Endothelial cell of umbilical vein (primary cell): ENCODE data around the gene BCAR3. TPM values are rescaled to one million over a fixed set of nuclear protein-coding genes. Genes with fewer than 3 reads are reported as not detected.
"Not testable (repeated sequence)": the region's sequence is repeated elsewhere in the genome, so short reads cannot be mapped to it uniquely, and the experiment has no call there.

Source experiments
- BruUV-seq: library from RNA; stranded (reverse); fragments of 400-500 nt; replicated peaks from 2 replicates; lab custom pipeline; 2021; lab: Mats Ljungman, UMichigan
- CTCF ChIA-PET: fragments of 300-600, 350-600 bp; sonication (Branson Sonifier 250); formaldehyde crosslinking; loops from one replicate; lab custom pipeline; 2021; ENCODE audit warnings: antibody characterized with exemption, inconsistent platforms; lab: Charles Lee
- POLR2A ChIA-PET: fragments of 300-600, 350-600 bp; sonication (Branson Sonifier 250); formaldehyde crosslinking; loops from one replicate; lab custom pipeline; 2021; ENCODE audit warnings: antibody characterized with exemption, inconsistent platforms; lab: Charles Lee
- DNase-seq: peaks from one replicate; pipeline ENCODE4 v3.0.0-alpha.2; 2011; ENCODE audit warnings: low read depth, low spot score
- FAIRE-seq: peaks from 2 replicates; lab custom pipeline; 2011; peaks lifted over from hg19 to GRCh38; lab: Jason Lieb, UNC
- H2AFZ ChIP-seq: 2 replicates; pipeline ENCODE4 v1.6.0; 2012; ENCODE audit warnings: low read depth, low read length, control low read depth, inconsistent platforms
- H3K27ac ChIP-seq: 2 replicates; pipeline ENCODE4 v1.5.1; 2011; ENCODE audit warnings: low read depth, mild to moderate bottlenecking, control low read depth, low read length, moderate library complexity; ENCODE audit not compliant: insufficient read depth
- H3K27me3 ChIP-seq, 2 experiments: 2 replicates each; pipeline versions ENCODE4 v1.6.0 to v1.6.1; 2011; ENCODE audit warnings: low read length in 2 of 2, mixed read lengths in 1 of 2; ENCODE audit not compliant: control insufficient read depth in 2 of 2, insufficient read depth in 2 of 2
- H3K36me3 ChIP-seq, 2 experiments: 2 replicates in 1 of 2; 3 replicates in 1 of 2; pipeline ENCODE4 v1.5.1; 2011; ENCODE audit warnings: low read length in 2 of 2, mild to moderate bottlenecking in 1 of 2, moderate library complexity in 1 of 2; ENCODE audit not compliant: control insufficient read depth in 2 of 2, insufficient read depth in 2 of 2; ENCODE audit errors: extremely low read depth in 1 of 2
- H3K4me1 ChIP-seq: 3 replicates; pipeline ENCODE4 v1.5.1; 2011; ENCODE audit warnings: mild to moderate bottlenecking, low read length; ENCODE audit not compliant: control insufficient read depth, insufficient read depth; ENCODE audit errors: extremely low read depth
- H3K4me2 ChIP-seq: 2 replicates; pipeline ENCODE4 v1.6.1; 2011; ENCODE audit warnings: low read length, control low read depth, mixed read lengths; ENCODE audit not compliant: insufficient read depth
- H3K4me3 ChIP-seq, 3 experiments: fragments of 200-600 bp in 1 of 3; sonication (generic), shearing (Covaris generic) in 1 of 3; replicated peaks in 1 of 3; 2 replicates each; pipeline ENCODE4 v1.5.1; 2011 to 2016; ENCODE audit warnings: control low read depth in 3 of 3, low read length in 3 of 3, mild to moderate bottlenecking in 2 of 3, inconsistent platforms in 1 of 3, low read depth in 1 of 3, moderate library complexity in 1 of 3; ENCODE audit not compliant: insufficient read depth in 1 of 3
- H3K79me2 ChIP-seq: 2 replicates; pipeline ENCODE4 v1.6.0; 2012; ENCODE audit warnings: low read length, inconsistent platforms; ENCODE audit not compliant: control insufficient read depth, insufficient read depth
- H3K9ac ChIP-seq: replicated peaks from 2 replicates; pipeline ENCODE3; 2011; ENCODE audit warnings: low read length, control low read depth; ENCODE audit not compliant: insufficient read depth; ENCODE audit errors: extremely low read depth
- H3K9me1 ChIP-seq: replicated peaks from 3 replicates; pipeline ENCODE4 v1.6.0; 2011; ENCODE audit warnings: mild to moderate bottlenecking, low read length; ENCODE audit not compliant: control insufficient read depth, insufficient read depth; ENCODE audit errors: extremely low read depth
- H3K9me3 ChIP-seq: replicated peaks from 2 replicates; pipeline ENCODE4 v1.5.1; 2012; ENCODE audit warnings: low read length, inconsistent platforms; ENCODE audit not compliant: control insufficient read depth, insufficient read depth
- H4K20me1 ChIP-seq: replicated peaks from 2 replicates; pipeline ENCODE3; 2011; ENCODE audit warnings: mild to moderate bottlenecking, low read length; ENCODE audit not compliant: control insufficient read depth, insufficient read depth; ENCODE audit errors: extremely low read depth
- CTCF ChIP-seq, 2 donors: IDR thresholded peaks; 1 replicate in 1 of 2; 2 replicates in 1 of 2; pipeline ENCODE4 v1.5.1; 2011; ENCODE audit warnings: low read length in 2 of 2, mild to moderate bottlenecking in 2 of 2, moderate library complexity in 2 of 2, control low read depth in 1 of 2, inconsistent platforms in 1 of 2, low read depth in 1 of 2; ENCODE audit not compliant: insufficient read depth in 1 of 2; ENCODE audit errors: extremely low read depth in 1 of 2
- EZH2 ChIP-seq: IDR thresholded peaks from 2 replicates; pipeline ENCODE4 v1.6.1; 2012; ENCODE audit warnings: borderline replicate concordance, low read depth, mild to moderate bottlenecking, moderate library complexity, low read length, inconsistent platforms; ENCODE audit not compliant: severe bottlenecking
- FOS ChIP-seq: IDR thresholded peaks from 2 replicates; pipeline ENCODE4 v1.6.1; 2011; ENCODE audit warnings: mild to moderate bottlenecking, low read length, moderate library complexity, borderline replicate concordance; ENCODE audit not compliant: insufficient read depth
- GATA2 ChIP-seq: IDR thresholded peaks from 2 replicates; pipeline ENCODE4 v1.7.0; 2011; ENCODE audit warnings: low read depth, mild to moderate bottlenecking, moderate library complexity, mixed read lengths, low read length; ENCODE audit not compliant: insufficient read length, insufficient read depth
- JUN ChIP-seq: IDR thresholded peaks from 2 replicates; pipeline ENCODE4 v1.6.1; 2011; ENCODE audit warnings: borderline replicate concordance, low read depth; ENCODE audit not compliant: insufficient read length, insufficient read depth
- MYC ChIP-seq: IDR thresholded peaks from one replicate; pipeline ENCODE4 v1.6.1; 2011; ENCODE audit warnings: mild to moderate bottlenecking, low read depth, low read length
- POLR2A ChIP-seq: IDR thresholded peaks from 2 replicates; pipeline ENCODE4 v1.6.1; 2012; ENCODE audit warnings: low read depth, mild to moderate bottlenecking, control low read depth, low read length
- POLR2AphosphoS5 ChIP-seq: IDR thresholded peaks from 2 replicates; pipeline ENCODE4 v1.6.1; 2012; ENCODE audit warnings: low read depth, mild to moderate bottlenecking, control low read depth, low read length, moderate library complexity; ENCODE audit not compliant: insufficient read depth
- dilution Hi-C: fragments of 300-500 bp; cut with MboI; formaldehyde crosslinking; loops from one replicate; pipeline ENCODE4 v1.15.0; 2019; ENCODE audit warnings: low sequenced_read_pairs; ENCODE audit not compliant: extremely low pct_ligation_motif_present
- intact Hi-C: fragments of 100-400 bp; cut with micrococcal nuclease; formaldehyde crosslinking; loops from one replicate; pipeline ENCODE4 v1.10.0; 2022
- polyA plus RNA-seq, 4 experiments: library from polyadenylated mRNA; depleted of rRNA in 3 of 4; stranded (reverse) in 3 of 4; unstranded in 1 of 4; fragments of >200 nt; gene quantifications; 2 replicates each; pipeline versions ENCODE4 v1.2.1 to v1.2.3, GENCODE V29; 2011 to 2012; ENCODE audit warnings: missing spikeins in 1 of 4
- total RNA-seq: library from RNA; stranded (reverse); gene quantifications from 2 replicates; pipeline ENCODE4 v1.2.3, GENCODE V29; 2021
- TF ChIP-seq, protein P1 (sequence below): IDR thresholded peaks from 2 replicates; pipeline ENCODE4 v1.6.1; 2011; ENCODE audit not compliant: insufficient read depth, insufficient read length

BCAR3 gene
- total and polyA plus RNA-seq, 2 donors (not counting 3 experiments of a cell fraction or from before 2014, with no cell fraction given): 17.5 to 32.9 TPM

- H3K4me1 ChIP-seq: peaks cover 18% of the 10 kb centered on the region
- no peak overlapping the region for H3K4me2 ChIP-seq
- H3K79me2 ChIP-seq: no peaks in the 10 kb centered on the region
- DNase-seq (no peak), FAIRE-seq (no peak)
- no peaks in the 10 kb centered on the region for H3K27me3 ChIP-seq
- no peaks in the 10 kb centered on the region for H4K20me1 ChIP-seq
- CTCF ChIA-PET: no interaction called here
- no TSS peak for BruUV-seq
- no peak for TF ChIP-seq CTCF (IDR thresholded peaks at IDR 0.05; ENCODE audit: extremely low read depth in 1 of 2, insufficient read depth in 1 of 2, low read depth in 1 of 2, low read length in 2 of 2)
- TF ChIP-seq FOS: no peak
- no peak for TF ChIP-seq POLR2AphosphoS5
- no peak for TF ChIP-seq MYC
- TF ChIP-seq POLR2A: no peak
- TF ChIP-seq, protein P1, sequence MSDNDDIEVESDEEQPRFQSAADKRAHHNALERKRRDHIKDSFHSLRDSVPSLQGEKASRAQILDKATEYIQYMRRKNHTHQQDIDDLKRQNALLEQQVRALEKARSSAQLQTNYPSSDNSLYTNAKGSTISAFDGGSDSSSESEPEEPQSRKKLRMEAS: no peak
- no peak for TF ChIP-seq EZH2
- no peak for TF ChIP-seq JUN
- no peak for TF ChIP-seq GATA2
- no peaks in the 10 kb centered on the region for H3K9me1 ChIP-seq
- H2AFZ ChIP-seq: no peak overlapping the region
- no peak overlapping the region for H3K9ac ChIP-seq
- no peak overlapping the region for H3K27ac ChIP-seq
- POLR2A ChIA-PET: no interaction called here
- no peaks in the 10 kb centered on the region for H3K9me3 ChIP-seq
- no peaks in the 10 kb centered on the region for H3K36me3 ChIP-seq
- dilution Hi-C loops: no loop called here
- intact Hi-C loops: no loop called here
- H3K4me3 ChIP-seq: no peak overlapping the region
Observed at GRCh38 chr1:93698329-93699048, 16.9 kb upstream of the BCAR3 start.

DNA sequence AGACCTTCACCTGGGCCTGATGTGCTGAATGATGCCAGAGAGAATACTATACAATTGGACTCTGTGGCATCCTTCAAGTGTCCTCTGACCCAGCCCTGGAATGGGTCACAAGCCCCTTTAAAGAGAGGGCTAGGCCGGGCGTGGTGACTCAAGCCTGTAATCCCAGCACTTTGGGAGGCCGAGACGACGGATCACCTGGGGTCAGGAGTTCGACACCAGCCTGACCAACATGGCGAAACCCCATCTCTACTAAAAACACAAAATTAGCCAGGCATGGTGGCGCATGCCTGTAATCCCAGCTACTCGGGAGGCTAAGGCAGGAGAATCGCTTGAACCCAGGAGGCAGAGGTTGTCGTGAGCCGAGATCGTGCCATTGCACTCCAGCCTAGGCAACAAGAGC lies 15.9 kb upstream of the BCAR3 start:
- H3K9me3 ChIP-seq, POLR2A ChIA-PET, H4K20me1 ChIP-seq, H3K36me3 ChIP-seq, FAIRE-seq, H3K9me1 ChIP-seq, BruUV-seq, H2AFZ ChIP-seq, CTCF ChIA-PET, H3K27me3 ChIP-seq, DNase-seq, H3K27ac ChIP-seq, H3K79me2 ChIP-seq, H3K4me3 ChIP-seq, H3K4me2 ChIP-seq, dilution Hi-C loops, intact Hi-C loops, H3K9ac ChIP-seq: not testable (repeated sequence)
- H3K4me1 ChIP-seq: peaks cover 27% of the 10 kb centered on the region
